ENCODE data around the gene VMP1. TPM values are rescaled to one million over a fixed set of nuclear protein-coding genes. Genes with fewer than 3 reads are reported as not detected.

VMP1 gene
- total and polyA plus RNA-seq, 2 of the 13 experiments (the other 11 are each of a cell fraction or from before 2014, with no cell fraction given), result 186 to 271 TPM

DNA sequence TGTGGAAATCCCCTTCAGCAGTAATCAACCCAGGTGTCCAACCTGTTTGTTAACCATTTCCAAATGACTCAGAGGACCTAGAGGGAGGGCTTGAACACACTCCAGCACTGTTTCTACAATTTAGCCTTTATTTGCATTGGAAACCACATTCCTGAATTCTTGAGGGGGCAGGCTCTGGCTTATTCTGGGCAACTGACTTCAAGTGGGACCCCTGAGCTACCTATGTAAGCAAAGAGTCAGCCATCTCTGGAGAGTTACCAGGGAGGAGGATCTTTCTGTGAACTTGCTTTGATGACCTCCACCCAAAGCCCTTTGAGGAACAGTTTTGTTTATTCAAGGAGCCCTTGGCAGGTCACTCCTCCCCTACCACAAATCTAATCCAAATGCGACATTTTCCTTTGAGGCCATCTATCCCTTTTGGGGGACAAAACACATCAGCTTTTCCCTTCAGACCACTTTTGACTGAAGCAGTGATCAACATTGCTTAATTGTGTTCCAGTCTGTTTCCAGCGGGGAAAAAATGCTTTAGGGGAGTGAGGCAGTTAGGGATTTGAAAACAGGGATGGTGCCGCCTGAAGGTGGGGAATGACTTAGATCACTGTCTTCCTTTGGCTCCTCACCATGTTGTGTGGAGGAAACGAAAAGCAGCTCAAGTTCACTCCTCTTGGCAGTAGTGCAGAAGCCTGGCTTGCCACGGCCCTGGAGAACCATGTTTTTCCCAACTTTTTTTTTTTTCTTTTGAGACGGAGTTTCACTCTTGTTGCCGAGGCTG lies 139.1 kb downstream of the VMP1 start (continued):
- TF ChIP-seq, protein P1, sequence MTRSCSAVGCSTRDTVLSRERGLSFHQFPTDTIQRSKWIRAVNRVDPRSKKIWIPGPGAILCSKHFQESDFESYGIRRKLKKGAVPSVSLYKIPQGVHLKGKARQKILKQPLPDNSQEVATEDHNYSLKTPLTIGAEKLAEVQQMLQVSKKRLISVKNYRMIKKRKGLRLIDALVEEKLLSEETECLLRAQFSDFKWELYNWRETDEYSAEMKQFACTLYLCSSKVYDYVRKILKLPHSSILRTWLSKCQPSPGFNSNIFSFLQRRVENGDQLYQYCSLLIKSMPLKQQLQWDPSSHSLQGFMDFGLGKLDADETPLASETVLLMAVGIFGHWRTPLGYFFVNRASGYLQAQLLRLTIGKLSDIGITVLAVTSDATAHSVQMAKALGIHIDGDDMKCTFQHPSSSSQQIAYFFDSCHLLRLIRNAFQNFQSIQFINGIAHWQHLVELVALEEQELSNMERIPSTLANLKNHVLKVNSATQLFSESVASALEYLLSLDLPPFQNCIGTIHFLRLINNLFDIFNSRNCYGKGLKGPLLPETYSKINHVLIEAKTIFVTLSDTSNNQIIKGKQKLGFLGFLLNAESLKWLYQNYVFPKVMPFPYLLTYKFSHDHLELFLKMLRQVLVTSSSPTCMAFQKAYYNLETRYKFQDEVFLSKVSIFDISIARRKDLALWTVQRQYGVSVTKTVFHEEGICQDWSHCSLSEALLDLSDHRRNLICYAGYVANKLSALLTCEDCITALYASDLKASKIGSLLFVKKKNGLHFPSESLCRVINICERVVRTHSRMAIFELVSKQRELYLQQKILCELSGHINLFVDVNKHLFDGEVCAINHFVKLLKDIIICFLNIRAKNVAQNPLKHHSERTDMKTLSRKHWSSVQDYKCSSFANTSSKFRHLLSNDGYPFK (CRISPR knock-in tag; IDR thresholded peaks at IDR 0.05; ENCODE audit: borderline replicate concordance), result no peak
- TF ChIP-seq, protein P2, sequence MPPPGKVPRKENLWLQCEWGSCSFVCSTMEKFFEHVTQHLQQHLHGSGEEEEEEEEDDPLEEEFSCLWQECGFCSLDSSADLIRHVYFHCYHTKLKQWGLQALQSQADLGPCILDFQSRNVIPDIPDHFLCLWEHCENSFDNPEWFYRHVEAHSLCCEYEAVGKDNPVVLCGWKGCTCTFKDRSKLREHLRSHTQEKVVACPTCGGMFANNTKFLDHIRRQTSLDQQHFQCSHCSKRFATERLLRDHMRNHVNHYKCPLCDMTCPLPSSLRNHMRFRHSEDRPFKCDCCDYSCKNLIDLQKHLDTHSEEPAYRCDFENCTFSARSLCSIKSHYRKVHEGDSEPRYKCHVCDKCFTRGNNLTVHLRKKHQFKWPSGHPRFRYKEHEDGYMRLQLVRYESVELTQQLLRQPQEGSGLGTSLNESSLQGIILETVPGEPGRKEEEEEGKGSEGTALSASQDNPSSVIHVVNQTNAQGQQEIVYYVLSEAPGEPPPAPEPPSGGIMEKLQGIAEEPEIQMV (CRISPR knock-in tag; IDR thresholded peaks at IDR 0.05; ENCODE audit: low read depth), result no peak
- TF ChIP-seq KAT7 (CRISPR knock-in tag; IDR thresholded peaks at IDR 0.05; ENCODE audit: borderline replicate concordance), result no peak
- no peak for TF ChIP-seq ZNF224 (CRISPR knock-in tag; IDR thresholded peaks at IDR 0.05)
- no peak for TF ChIP-seq ZNF788 (CRISPR knock-in tag; IDR thresholded peaks at IDR 0.05; ENCODE audit: borderline replicate concordance)
- TF ChIP-seq, protein P3, sequence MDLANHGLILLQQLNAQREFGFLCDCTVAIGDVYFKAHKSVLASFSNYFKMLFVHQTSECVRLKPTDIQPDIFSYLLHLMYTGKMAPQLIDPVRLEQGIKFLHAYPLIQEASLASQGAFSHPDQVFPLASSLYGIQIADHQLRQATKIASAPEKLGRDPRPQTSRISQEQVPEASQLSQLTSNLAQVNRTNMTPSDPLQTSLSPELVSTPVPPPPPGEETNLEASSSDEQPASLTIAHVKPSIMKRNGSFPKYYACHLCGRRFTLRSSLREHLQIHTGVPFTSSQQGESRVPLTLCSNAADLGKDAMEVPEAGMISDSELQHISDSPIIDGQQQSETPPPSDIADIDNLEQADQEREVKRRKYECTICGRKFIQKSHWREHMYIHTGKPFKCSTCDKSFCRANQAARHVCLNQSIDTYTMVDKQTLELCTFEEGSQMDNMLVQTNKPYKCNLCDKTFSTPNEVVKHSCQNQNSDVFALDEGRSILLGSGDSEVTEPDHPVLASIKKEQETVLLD (CRISPR knock-in tag; IDR thresholded peaks at IDR 0.05; ENCODE audit: low read depth), result no peak
- no peak for TF ChIP-seq IRF2 (CRISPR knock-in tag; IDR thresholded peaks at IDR 0.05)
- TF ChIP-seq JDP2 (CRISPR knock-in tag; IDR thresholded peaks at IDR 0.05; ENCODE audit: borderline replicate concordance), result no peak
- 0 out of 2 replicates have a peak, but pooled peaks have one; percentile 31 for TF ChIP-seq AKNA (CRISPR knock-in tag; IDR thresholded peaks at IDR 0.05; ENCODE audit: borderline replicate concordance)
- TF ChIP-seq FOXJ3 (CRISPR knock-in tag; IDR thresholded peaks at IDR 0.05; ENCODE audit: borderline replicate concordance), result peak; percentile 85
- no peak for TF ChIP-seq RFX5 (IDR thresholded peaks at IDR 0.05; ENCODE audit: low read depth, low read length)
- TF ChIP-seq, protein P4, sequence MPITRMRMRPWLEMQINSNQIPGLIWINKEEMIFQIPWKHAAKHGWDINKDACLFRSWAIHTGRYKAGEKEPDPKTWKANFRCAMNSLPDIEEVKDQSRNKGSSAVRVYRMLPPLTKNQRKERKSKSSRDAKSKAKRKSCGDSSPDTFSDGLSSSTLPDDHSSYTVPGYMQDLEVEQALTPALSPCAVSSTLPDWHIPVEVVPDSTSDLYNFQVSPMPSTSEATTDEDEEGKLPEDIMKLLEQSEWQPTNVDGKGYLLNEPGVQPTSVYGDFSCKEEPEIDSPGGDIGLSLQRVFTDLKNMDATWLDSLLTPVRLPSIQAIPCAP (CRISPR knock-in tag; IDR thresholded peaks at IDR 0.05; ENCODE audit: low read depth), result no peak
- 0 out of 2 replicates have a peak, but pooled peaks have one; percentile 15 for TF ChIP-seq CSRNP1 (CRISPR knock-in tag; IDR thresholded peaks at IDR 0.05)
